PFSK-1 (cell line): ENCODE measurements around the gene MESD.

ENCODE experiments used
- FOXP2 ChIP-seq: optimal IDR thresholded peaks from 2 replicates; pipeline ENCODE3; 2011; ENCODE audit warnings: borderline replicate concordance, control low read depth, inconsistent platforms; ENCODE audit not compliant: insufficient read depth; ENCODE audit errors: extremely low read length, extremely low read depth
- POLR2AphosphoS5 ChIP-seq: IDR thresholded peaks from 2 replicates; pipeline ENCODE4 v1.6.1; 2012; ENCODE audit warnings: low read depth, mild to moderate bottlenecking, control low read depth, low read length, moderate library complexity
- SIN3A ChIP-seq: IDR thresholded peaks from 2 replicates; pipeline ENCODE4 v1.6.1; 2012; ENCODE audit warnings: mild to moderate bottlenecking, low read length, moderate library complexity, borderline replicate concordance; ENCODE audit not compliant: insufficient read depth
- TAF1 ChIP-seq: IDR thresholded peaks from 2 replicates; pipeline ENCODE4 v1.6.1; 2012; ENCODE audit warnings: low read length, control low read depth, borderline replicate concordance; ENCODE audit not compliant: insufficient read depth
- TF ChIP-seq, protein P1 (sequence below), 2 experiments: IDR thresholded peaks; 2 replicates each; pipeline versions ENCODE4 v1.6.1 to v1.8.0; 2011 to 2012; ENCODE audit warnings: low read depth in 2 of 2, low read length in 2 of 2, control low read depth in 1 of 2, inconsistent platforms in 1 of 2, mild to moderate bottlenecking in 1 of 2, moderate library complexity in 1 of 2; ENCODE audit not compliant: insufficient read depth in 1 of 2

Gene MESD

DNA sequence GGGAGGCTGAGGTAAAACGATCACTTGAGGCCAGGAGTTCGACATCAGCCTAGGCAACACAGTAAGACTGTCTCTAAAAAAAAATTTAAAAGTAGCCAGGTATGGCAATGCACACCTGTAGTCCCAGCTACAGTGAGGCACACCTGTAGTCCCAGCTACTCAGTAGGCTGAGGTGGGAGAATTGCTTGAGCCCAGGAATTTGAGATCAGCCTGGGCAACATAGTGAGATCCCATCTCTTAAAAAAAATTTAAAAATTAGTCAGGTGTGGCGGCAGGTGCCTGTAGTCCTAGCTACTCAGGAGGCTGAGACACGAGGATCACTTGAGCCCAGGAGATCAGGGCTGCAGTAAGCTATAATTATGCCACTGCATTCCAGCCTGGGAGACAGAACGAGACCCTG, 6.8 kb downstream of the MESD start:
- TF ChIP-seq TAF1 (no peak), FOXP2 (no peak), POLR2AphosphoS5 (no peak), SIN3A (no peak)
- TF ChIP-seq, protein P1, sequence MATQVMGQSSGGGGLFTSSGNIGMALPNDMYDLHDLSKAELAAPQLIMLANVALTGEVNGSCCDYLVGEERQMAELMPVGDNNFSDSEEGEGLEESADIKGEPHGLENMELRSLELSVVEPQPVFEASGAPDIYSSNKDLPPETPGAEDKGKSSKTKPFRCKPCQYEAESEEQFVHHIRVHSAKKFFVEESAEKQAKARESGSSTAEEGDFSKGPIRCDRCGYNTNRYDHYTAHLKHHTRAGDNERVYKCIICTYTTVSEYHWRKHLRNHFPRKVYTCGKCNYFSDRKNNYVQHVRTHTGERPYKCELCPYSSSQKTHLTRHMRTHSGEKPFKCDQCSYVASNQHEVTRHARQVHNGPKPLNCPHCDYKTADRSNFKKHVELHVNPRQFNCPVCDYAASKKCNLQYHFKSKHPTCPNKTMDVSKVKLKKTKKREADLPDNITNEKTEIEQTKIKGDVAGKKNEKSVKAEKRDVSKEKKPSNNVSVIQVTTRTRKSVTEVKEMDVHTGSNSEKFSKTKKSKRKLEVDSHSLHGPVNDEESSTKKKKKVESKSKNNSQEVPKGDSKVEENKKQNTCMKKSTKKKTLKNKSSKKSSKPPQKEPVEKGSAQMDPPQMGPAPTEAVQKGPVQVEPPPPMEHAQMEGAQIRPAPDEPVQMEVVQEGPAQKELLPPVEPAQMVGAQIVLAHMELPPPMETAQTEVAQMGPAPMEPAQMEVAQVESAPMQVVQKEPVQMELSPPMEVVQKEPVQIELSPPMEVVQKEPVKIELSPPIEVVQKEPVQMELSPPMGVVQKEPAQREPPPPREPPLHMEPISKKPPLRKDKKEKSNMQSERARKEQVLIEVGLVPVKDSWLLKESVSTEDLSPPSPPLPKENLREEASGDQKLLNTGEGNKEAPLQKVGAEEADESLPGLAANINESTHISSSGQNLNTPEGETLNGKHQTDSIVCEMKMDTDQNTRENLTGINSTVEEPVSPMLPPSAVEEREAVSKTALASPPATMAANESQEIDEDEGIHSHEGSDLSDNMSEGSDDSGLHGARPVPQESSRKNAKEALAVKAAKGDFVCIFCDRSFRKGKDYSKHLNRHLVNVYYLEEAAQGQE (IDR thresholded peaks at IDR 0.05; ENCODE audit: insufficient read depth in 1 of 2, low read depth in 2 of 2, low read length in 2 of 2), result no peak

DNA sequence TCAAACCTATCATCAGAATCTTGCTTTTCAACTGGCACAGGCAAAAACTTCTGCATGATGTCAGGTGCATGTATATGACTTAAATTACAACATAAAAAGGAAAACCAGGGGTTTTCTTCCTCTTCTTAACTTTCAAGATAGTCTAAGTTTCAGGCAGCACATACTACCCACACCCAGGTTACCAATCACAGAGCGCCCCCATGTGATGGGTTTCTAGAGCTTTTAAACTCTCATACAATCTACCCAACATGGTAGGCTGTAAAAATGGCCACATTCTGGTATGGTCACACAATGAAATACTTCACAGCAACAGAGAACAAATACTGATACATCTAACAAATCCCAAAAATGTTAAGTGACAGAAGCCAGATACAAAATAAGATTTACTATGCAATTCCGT, 7.4 kb downstream of the MESD start:
- TF ChIP-seq, protein P1 (IDR thresholded peaks at IDR 0.05; ENCODE audit: insufficient read depth in 1 of 2, low read depth in 2 of 2, low read length in 2 of 2), result no peak
- TF ChIP-seq TAF1, result no peak
- no peak for TF ChIP-seq POLR2AphosphoS5

DNA sequence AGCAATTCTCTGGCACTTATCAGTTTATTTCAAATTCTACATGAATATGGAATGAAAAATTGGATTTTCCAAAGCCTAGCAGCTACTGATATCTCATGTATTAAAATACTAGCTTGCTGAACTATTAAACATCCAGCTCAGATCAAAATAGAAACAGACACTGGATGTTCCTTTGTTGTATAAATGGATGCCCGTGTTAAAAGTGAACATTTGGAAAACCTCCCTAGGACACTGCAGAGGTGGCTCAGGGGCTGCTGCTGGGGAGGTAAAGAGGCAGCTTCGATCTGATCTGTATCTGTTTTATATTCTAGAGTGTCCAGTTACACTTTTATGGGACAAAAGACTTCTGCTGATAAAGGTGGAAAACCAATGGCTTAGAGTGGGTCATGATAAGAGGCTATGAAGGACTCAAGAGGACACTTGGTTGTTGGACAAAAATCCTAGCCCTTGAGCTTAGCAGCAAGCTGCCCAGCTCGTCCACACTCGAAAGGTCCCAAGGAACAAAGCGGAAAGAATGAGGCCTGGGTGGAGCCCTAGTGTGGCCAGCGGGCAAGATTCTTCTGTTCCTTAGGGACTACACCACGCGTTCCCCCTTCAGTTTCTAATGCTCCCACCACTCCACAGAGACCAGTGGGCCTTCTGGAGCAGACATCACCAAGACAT, 9.9 kb downstream of the MESD start:
- TF ChIP-seq SIN3A (no peak), FOXP2 (no peak), POLR2AphosphoS5 (no peak), TAF1 (no peak)
- TF ChIP-seq, protein P1 (IDR thresholded peaks at IDR 0.05; ENCODE audit: insufficient read depth in 1 of 2, low read depth in 2 of 2, low read length in 2 of 2), result no peak

DNA sequence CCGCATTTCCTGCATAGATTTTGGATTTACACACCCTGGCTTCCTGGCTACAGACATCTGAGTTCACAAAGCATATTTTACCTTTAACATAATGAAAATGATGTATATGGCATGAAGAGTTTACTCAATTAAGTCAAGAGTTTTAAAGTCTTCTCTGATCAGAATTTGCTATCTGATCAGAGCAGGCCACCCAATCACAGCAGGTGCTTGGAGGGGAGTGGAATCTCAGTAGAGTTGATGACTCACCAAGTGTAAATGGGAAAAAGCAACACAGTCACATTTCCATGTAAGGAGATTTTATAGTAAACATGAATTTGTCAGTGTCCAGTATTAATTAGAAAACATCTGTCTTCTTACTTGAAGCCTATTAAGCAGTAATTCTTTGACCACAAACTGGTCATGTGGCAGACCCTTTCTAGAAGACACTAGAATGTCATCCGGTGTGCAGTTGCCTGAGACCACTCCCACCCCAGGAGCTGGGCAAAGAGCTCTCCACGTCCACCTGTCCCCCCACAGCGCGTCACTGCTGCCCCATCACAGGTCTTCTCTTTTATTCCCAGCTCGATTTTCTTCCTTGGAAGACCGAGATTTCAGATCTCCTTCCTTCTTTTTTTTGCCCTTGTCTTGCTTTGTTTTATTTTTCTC, 10.8 kb downstream of the MESD start:
- TF ChIP-seq POLR2AphosphoS5, result no peak
- TF ChIP-seq FOXP2, result no peak
- no peak for TF ChIP-seq TAF1
- TF ChIP-seq SIN3A, result no peak
- TF ChIP-seq, protein P1 (IDR thresholded peaks at IDR 0.05; ENCODE audit: insufficient read depth in 1 of 2, low read depth in 2 of 2, low read length in 2 of 2), result no peak

DNA sequence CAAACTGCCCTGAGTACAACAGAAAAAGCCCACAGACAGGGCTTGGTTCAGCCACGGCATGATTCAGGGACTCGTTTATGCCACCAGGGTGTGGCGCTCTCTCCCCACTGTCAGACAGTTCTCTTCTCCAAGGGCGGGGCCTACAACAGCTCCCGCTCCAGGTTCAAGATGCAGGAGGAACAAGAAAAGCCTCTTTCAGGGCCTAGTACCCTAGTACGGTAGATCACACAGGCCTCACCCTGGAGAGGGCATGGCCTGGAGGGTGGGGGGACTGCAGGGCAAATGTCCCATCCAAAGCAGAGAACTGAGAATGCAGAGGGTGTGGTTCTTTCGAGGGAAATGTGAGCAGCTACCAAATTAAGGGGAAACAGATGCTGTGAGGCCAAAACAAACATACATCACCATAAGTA, 12.0 kb downstream of the MESD start:
- no peak for TF ChIP-seq POLR2AphosphoS5
- TF ChIP-seq, protein P1 (IDR thresholded peaks at IDR 0.05; ENCODE audit: insufficient read depth in 1 of 2, low read depth in 2 of 2, low read length in 2 of 2), result no peak
- TF ChIP-seq SIN3A, result no peak
- no peak for TF ChIP-seq TAF1
- TF ChIP-seq FOXP2, result no peak
